ENCODE measurements around the gene PRR7.

Gene PRR7

GRCh38 chr5:177438468-177438867, 8.1 kb upstream of the PRR7 start:
- DNase-seq: no peak

GRCh38 chr5:177439518-177440053, 7.0 kb upstream of the PRR7 start:
- no peak for DNase-seq

GRCh38 chr5:177440211-177440989, 6.2 kb upstream of the PRR7 start:
- DNase-seq: peak; percentile 42

- no peak for DNase-seq
Observed at GRCh38 chr5:177440990-177441780, 5.4 kb upstream of the PRR7 start.

GRCh38 chr5:177442066-177442826, 4.4 kb upstream of the PRR7 start:
- DNase-seq: no peak

GRCh38 chr5:177443144-177443983, 3.2 kb upstream of the PRR7 start:
- DNase-seq: no peak

- peak; percentile 25 for DNase-seq
Observed at GRCh38 chr5:177444106-177445051, 2.2 kb upstream of the PRR7 start.

GRCh38 chr5:177445052-177445916, 1.3 kb upstream of the PRR7 start:
- DNase-seq: no peak

- DNase-seq: no peak
Observed at GRCh38 chr5:177445917-177446199, 756 bp upstream of the PRR7 start.

GRCh38 chr5:177447066-177447610, 524 bp downstream of the PRR7 start:
- peak; percentile 84 for DNase-seq

GRCh38 chr5:177447611-177448243, 1.1 kb downstream of the PRR7 start:
- peak; percentile 34 for DNase-seq

GRCh38 chr5:177448244-177448950, 1.8 kb downstream of the PRR7 start:
- DNase-seq: no peak

- DNase-seq: no peak
Observed at GRCh38 chr5:177449140-177450061, 2.8 kb downstream of the PRR7 start.

GRCh38 chr5:177450667-177451424, 4.2 kb downstream of the PRR7 start:
- DNase-seq: no peak

- no peak for DNase-seq
Observed at GRCh38 chr5:177452688-177453638, 6.3 kb downstream of the PRR7 start.

All from CD4-positive, alpha-beta T cell treated with Interferon gamma for 1 hour (primary cell).